CD4-positive, alpha-beta T cell treated with Interleukin-17A for 4 hours (primary cell): Measurements from ENCODE around the gene HOXD9.

Experiments
- DNase-seq: peaks from one replicate; pipeline ENCODE4 v3.0.0-alpha.2; 2020; ENCODE audit warnings: mixed read lengths

The HOXD9 gene

GRCh38 chr2:176126929-176127773 lies 4.6 kb downstream of the HOXD9 start:
- DNase-seq: peak; percentile 81

- no peak for DNase-seq
Observed at GRCh38 chr2:176127774-176128072, 5.2 kb downstream of the HOXD9 start.

GRCh38 chr2:176128172-176128981 lies 5.9 kb downstream of the HOXD9 start:
- no peak for DNase-seq

- DNase-seq: no peak
Observed at GRCh38 chr2:176128982-176129796, 6.7 kb downstream of the HOXD9 start, which contains the start of gene HOXD8. TSS of gene HOXD8 (plus strand) at chr2:176129705. CDS start at chr2:176130367, 662 bp downstream.

GRCh38 chr2:176129813-176130146 lies 7.3 kb downstream of the HOXD9 start:
- DNase-seq: no peak

GRCh38 chr2:176130147-176130956 lies 7.8 kb downstream of the HOXD9 start:
- DNase-seq: peak; percentile 22

GRCh38 chr2:176130957-176131847 lies 8.7 kb downstream of the HOXD9 start:
- no peak for DNase-seq

- no peak for DNase-seq
Observed at GRCh38 chr2:176131848-176132158, 9.3 kb downstream of the HOXD9 start.

- DNase-seq: no peak
Observed at GRCh38 chr2:176132205-176133171, 10.0 kb downstream of the HOXD9 start.

- no peak for DNase-seq
Observed at GRCh38 chr2:176133389-176133788, 10.9 kb downstream of the HOXD9 start.

- no peak for DNase-seq
Observed at GRCh38 chr2:176134035-176134434, 11.5 kb downstream of the HOXD9 start.

GRCh38 chr2:176135035-176135440 lies 12.5 kb downstream of the HOXD9 start:
- no peak for DNase-seq

GRCh38 chr2:176136374-176137251 lies 14.1 kb downstream of the HOXD9 start:
- DNase-seq: no peak

GRCh38 chr2:176137252-176137580 lies 14.7 kb downstream of the HOXD9 start:
- no peak for DNase-seq

GRCh38 chr2:176137906-176138305 lies 15.4 kb downstream of the HOXD9 start:
- no peak for DNase-seq

- DNase-seq: no peak
Observed at GRCh38 chr2:176138526-176138922, 16.0 kb downstream of the HOXD9 start.

GRCh38 chr2:176138923-176139660 lies 16.6 kb downstream of the HOXD9 start:
- DNase-seq: no peak

- no peak for DNase-seq
Observed at GRCh38 chr2:176139661-176140512, 17.4 kb downstream of the HOXD9 start.
